A673 (cell line): ENCODE data around the gene PPP2R3B. TPM values are rescaled to one million over a fixed set of nuclear protein-coding genes. Genes with fewer than 3 reads are reported as not detected.
"Not testable (repeated sequence)": the region's sequence is repeated elsewhere in the genome, so short reads cannot be mapped to it uniquely, and the experiment has no call there.

Experiments
- BruUV-seq: library from RNA; stranded (reverse); fragments of 400-500 nt; replicated peaks from 2 replicates; lab custom pipeline; 2021; lab: Mats Ljungman, UMichigan
- CTCF ChIA-PET: fragments of 300-600 bp; sonication (Branson Sonifier 250); formaldehyde crosslinking; loops from one replicate; lab custom pipeline; 2022; ENCODE audit warnings: antibody characterized with exemption; lab: Charles Lee
- POLR2A ChIA-PET: fragments of 300-600 bp; sonication (Branson Sonifier 250); formaldehyde crosslinking; loops from one replicate; lab custom pipeline; 2022; ENCODE audit warnings: antibody characterized with exemption; ENCODE audit not compliant: low non-redundant PET; lab: Charles Lee
- DNase-seq: peaks from one replicate; pipeline ENCODE4 v3.0.0-alpha.2; 2015; ENCODE audit warnings: low spot score
- H3K27ac ChIP-seq: fragments of 200-600 bp; sonication (generic); 2 replicates; pipeline ENCODE4 v1.5.1; 2016; ENCODE audit warnings: mixed run types, low read depth, mild to moderate bottlenecking, mixed read lengths, antibody characterized with exemption, low read length; ENCODE audit not compliant: poor library complexity, severe bottlenecking
- H3K27me3 ChIP-seq: fragments of 200-600 bp; sonication (generic); replicated peaks from 2 replicates; pipeline ENCODE4 v1.6.1; 2017; ENCODE audit warnings: mixed run types, low read depth, mild to moderate bottlenecking, mixed read lengths, antibody characterized with exemption, low read length; ENCODE audit not compliant: insufficient read depth, poor library complexity
- H3K36me3 ChIP-seq: fragments of 200-600 bp; sonication (generic); 2 replicates; pipeline ENCODE4 v1.6.1; 2016; ENCODE audit warnings: mixed run types, mild to moderate bottlenecking, mixed read lengths, antibody characterized with exemption, low read length; ENCODE audit not compliant: insufficient read depth, poor library complexity, severe bottlenecking
- H3K4me1 ChIP-seq: fragments of 200-600 bp; sonication (generic); 2 replicates; pipeline ENCODE4 v1.6.1; 2017; ENCODE audit warnings: mixed run types, mild to moderate bottlenecking, mixed read lengths, antibody characterized with exemption, low read length; ENCODE audit not compliant: insufficient read depth, poor library complexity, severe bottlenecking
- H3K4me3 ChIP-seq: fragments of 200-600 bp; sonication (generic); 2 replicates; pipeline ENCODE4 v1.5.1; 2016; ENCODE audit warnings: low read depth, mixed run types, mild to moderate bottlenecking, mixed read lengths, low read length; ENCODE audit not compliant: poor library complexity, severe bottlenecking
- H3K9me3 ChIP-seq: fragments of 200-600 bp; sonication (generic); 2 replicates; pipeline ENCODE4 v1.6.1; 2016; ENCODE audit warnings: mixed run types, low read depth, mild to moderate bottlenecking, mixed read lengths, antibody characterized with exemption, low read length; ENCODE audit not compliant: poor library complexity, severe bottlenecking
- CTCF ChIP-seq: fragments of 300-800, 200-600 bp; sonication (generic); conservative IDR thresholded peaks from 2 replicates; pipeline ENCODE4 v1.5.1; 2017; ENCODE audit warnings: low read depth, mild to moderate bottlenecking, antibody characterized with exemption, low read length, moderate library complexity, mixed read lengths
- EZH2 ChIP-seq: fragments of 200-600 bp; sonication (generic); IDR thresholded peaks from 2 replicates; pipeline ENCODE4 v1.6.1; 2017; ENCODE audit warnings: borderline replicate concordance, low read depth, mild to moderate bottlenecking, mixed read lengths, antibody characterized with exemption, low read length; ENCODE audit not compliant: poor library complexity, severe bottlenecking
- intact Hi-C: fragments of 100-400 bp; cut with micrococcal nuclease; formaldehyde crosslinking; loops from one replicate; pipeline ENCODE4 v1.10.0; 2022; ENCODE audit not compliant: unreplicated experiment
- total RNA-seq: library from RNA; stranded (reverse); gene quantifications from 2 replicates; pipeline ENCODE4 v1.2.3, GENCODE V29; 2021

The PPP2R3B gene
- total RNA-seq, 1 experiment from 2014 or later = 43.6 TPM

DNA sequence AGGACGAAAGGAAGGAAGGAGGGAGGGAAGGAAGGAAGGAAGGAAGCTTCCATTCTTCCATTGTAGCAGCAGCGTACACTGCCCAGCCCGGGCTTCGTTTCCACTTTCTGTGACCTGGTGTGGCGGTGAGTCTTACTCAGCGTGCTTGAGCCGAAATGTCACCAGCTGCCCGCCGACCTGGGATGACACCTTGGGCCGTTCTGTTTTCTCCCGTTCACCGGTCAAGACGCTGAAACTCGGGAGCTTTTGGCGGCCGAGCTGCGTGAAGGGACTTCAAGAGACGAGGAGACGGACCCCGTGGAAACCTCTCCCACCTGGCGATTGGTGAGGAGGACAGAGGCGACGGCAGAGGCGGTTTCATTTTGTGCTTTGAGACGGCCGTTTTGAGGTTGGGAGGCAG lies 47.1 kb upstream of the PPP2R3B start:
- Histone ChIP-seq H3K27me3 (peaks cover under 1% of the 10 kb centered on the region), H3K9me3 (no peaks in the 10 kb centered on the region), H3K36me3 (no peaks in the 10 kb centered on the region), H3K4me1 (no peaks in the 10 kb centered on the region), H3K27ac (no peak overlapping the region), H3K4me3 (no peak overlapping the region)
- no peak for TF ChIP-seq CTCF
- no peak for TF ChIP-seq EZH2
- BruUV-seq = no TSS peak
- CTCF ChIA-PET = no interaction called here
- intact Hi-C loops = no loop called here
- no peak for DNase-seq
- POLR2A ChIA-PET = no interaction called here

DNA sequence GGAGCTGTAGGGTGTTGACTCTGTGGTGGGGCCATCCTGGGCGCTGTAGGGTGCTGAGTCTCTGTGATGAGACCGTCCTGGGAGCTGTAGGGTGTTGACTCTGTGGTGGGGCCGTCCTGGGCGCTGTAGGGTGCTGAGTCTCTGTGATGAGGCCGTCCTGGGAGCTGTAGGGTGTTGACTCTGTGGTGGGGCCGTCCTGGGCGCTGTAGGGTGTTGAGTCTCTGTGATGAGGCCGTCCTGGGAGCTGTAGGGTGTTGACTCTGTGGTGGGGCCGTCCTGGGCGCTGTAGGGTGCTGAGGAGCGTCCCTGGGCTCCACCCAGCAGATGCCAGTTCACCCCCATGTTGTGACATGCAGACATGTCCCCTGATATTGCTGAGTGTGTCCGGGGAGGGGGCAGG lies 46.0 kb upstream of the PPP2R3B start:
- H3K36me3 ChIP-seq, H3K4me1 ChIP-seq, CTCF ChIA-PET, intact Hi-C loops, H3K4me3 ChIP-seq, DNase-seq, H3K9me3 ChIP-seq, POLR2A ChIA-PET, H3K27ac ChIP-seq, BruUV-seq: not testable (repeated sequence)
- H3K27me3 ChIP-seq = peaks cover 11% of the 10 kb centered on the region

GRCh38 chrX:431492-432111 lies 44.9 kb upstream of the PPP2R3B start:
- intact Hi-C loops = no loop called here
- Histone ChIP-seq H3K36me3 (no peaks in the 10 kb centered on the region), H3K9me3 (no peaks in the 10 kb centered on the region), H3K4me3 (no peak overlapping the region), H3K27ac (no peak overlapping the region), H3K4me1 (no peaks in the 10 kb centered on the region), H3K27me3 (peaks cover 11% of the 10 kb centered on the region)
- ChIA-PET CTCF (no interaction called here), POLR2A (no interaction called here)
- DNase-seq = no peak
- TF ChIP-seq EZH2 = no peak
- TF ChIP-seq CTCF = no peak
- no TSS peak for BruUV-seq

- DNase-seq = no peak
- intact Hi-C loops = no loop called here
Measured at GRCh38 chrX:431056-431455, 44.3 kb upstream of the PPP2R3B start.

More at GRCh38 chrX:431056-431455, 44.3 kb upstream of the PPP2R3B start:
- POLR2A ChIA-PET = no interaction called here
- H3K27ac ChIP-seq = no peak overlapping the region
- H3K9me3 ChIP-seq = no peaks in the 10 kb centered on the region
- no peaks in the 10 kb centered on the region for H3K4me1 ChIP-seq
- no TSS peak for BruUV-seq
- H3K36me3 ChIP-seq = no peaks in the 10 kb centered on the region
- peaks cover 11% of the 10 kb centered on the region for H3K27me3 ChIP-seq
- no peak for TF ChIP-seq EZH2
- no peak for TF ChIP-seq CTCF
- CTCF ChIA-PET = no interaction called here
- H3K4me3 ChIP-seq = no peak overlapping the region
